ENCODE data around the gene ANK3. TPM values are rescaled to one million over a fixed set of nuclear protein-coding genes. Genes with fewer than 3 reads are reported as not detected.

Gene ANK3
- total and polyA plus RNA-seq, 3 donors from 2014 or later = 23.5 to 39.9 (median 38.6) TPM

DNA sequence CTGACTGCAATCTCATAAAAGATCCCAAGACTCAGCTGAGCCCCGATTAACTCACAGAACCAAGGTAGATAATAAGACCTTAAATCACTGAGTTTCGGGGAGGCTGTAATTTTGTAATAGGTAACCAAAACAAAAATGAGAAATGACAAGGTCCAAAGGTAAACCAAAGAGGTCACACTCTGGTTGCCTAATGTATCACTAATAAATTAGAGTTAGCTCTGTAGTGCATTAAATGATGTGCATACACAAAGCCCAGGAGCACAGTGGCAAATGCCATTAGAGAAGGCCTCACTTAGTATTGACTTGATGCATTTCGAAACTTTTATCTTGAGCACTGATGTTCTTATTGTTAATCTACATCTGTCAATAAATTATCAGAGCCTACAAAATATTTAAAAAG, 245.6 kb downstream of the ANK3 start:
- peaks cover 16% of the 10 kb centered on the region for H3K4me1 ChIP-seq
- intact Hi-C loops (cut with DNase I; ENCODE audit: low total_unique reads) = no loop called here
- no peak overlapping the region for H3K4me3 ChIP-seq
- no peaks in the 10 kb centered on the region for H3K27me3 ChIP-seq
- no peak for TF ChIP-seq POLR2A (IDR thresholded peaks at IDR 0.05)
- TF ChIP-seq, protein P1, sequence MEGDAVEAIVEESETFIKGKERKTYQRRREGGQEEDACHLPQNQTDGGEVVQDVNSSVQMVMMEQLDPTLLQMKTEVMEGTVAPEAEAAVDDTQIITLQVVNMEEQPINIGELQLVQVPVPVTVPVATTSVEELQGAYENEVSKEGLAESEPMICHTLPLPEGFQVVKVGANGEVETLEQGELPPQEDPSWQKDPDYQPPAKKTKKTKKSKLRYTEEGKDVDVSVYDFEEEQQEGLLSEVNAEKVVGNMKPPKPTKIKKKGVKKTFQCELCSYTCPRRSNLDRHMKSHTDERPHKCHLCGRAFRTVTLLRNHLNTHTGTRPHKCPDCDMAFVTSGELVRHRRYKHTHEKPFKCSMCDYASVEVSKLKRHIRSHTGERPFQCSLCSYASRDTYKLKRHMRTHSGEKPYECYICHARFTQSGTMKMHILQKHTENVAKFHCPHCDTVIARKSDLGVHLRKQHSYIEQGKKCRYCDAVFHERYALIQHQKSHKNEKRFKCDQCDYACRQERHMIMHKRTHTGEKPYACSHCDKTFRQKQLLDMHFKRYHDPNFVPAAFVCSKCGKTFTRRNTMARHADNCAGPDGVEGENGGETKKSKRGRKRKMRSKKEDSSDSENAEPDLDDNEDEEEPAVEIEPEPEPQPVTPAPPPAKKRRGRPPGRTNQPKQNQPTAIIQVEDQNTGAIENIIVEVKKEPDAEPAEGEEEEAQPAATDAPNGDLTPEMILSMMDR (IDR thresholded peaks at IDR 0.05) = no peak
- H3K36me3 ChIP-seq (ENCODE audit: low read depth, missing control alignments) = no peaks in the 10 kb centered on the region
- no peaks in the 10 kb centered on the region for H3K9me3 ChIP-seq
- no peak overlapping the region for H3K27ac ChIP-seq
- no peak for DNase-seq
- 88 to 92% methylated on average over 3 of the region's 3 CpGs for WGBS, 2 donors

DNA sequence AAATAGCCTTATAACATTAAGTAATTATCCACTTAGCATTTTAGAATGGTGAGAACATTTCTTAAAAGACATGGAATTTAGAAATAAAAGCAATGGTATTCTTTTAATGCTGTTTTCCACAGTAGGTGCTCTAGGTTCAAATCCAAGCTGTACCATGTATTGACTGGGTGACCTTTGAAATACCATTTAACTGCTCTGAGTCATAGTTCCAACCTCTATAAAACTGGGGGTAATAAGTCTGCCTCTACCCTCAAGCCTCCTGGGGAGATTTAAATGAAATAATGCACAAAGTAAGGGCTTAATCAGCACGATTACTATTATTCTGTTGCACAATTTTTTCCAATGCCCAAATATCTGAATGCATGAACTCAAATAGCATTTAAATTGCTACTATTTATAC, 246.9 kb downstream of the ANK3 start:
- no peak for DNase-seq
- H3K4me1 ChIP-seq = peaks cover 18% of the 10 kb centered on the region
- WGBS, 2 donors = 88 to 97% methylated on average over 1 of the region's 1 CpG
- no peak overlapping the region for H3K27ac ChIP-seq
- no peaks in the 10 kb centered on the region for H3K36me3 ChIP-seq (ENCODE audit: low read depth, missing control alignments)
- H3K9me3 ChIP-seq = no peaks in the 10 kb centered on the region
- TF ChIP-seq, protein P1 (IDR thresholded peaks at IDR 0.05) = no peak
- TF ChIP-seq POLR2A (IDR thresholded peaks at IDR 0.05) = no peak
- no peak overlapping the region for H3K4me3 ChIP-seq
- no peaks in the 10 kb centered on the region for H3K27me3 ChIP-seq
- intact Hi-C loops (cut with DNase I; ENCODE audit: low total_unique reads) = no loop called here

DNA sequence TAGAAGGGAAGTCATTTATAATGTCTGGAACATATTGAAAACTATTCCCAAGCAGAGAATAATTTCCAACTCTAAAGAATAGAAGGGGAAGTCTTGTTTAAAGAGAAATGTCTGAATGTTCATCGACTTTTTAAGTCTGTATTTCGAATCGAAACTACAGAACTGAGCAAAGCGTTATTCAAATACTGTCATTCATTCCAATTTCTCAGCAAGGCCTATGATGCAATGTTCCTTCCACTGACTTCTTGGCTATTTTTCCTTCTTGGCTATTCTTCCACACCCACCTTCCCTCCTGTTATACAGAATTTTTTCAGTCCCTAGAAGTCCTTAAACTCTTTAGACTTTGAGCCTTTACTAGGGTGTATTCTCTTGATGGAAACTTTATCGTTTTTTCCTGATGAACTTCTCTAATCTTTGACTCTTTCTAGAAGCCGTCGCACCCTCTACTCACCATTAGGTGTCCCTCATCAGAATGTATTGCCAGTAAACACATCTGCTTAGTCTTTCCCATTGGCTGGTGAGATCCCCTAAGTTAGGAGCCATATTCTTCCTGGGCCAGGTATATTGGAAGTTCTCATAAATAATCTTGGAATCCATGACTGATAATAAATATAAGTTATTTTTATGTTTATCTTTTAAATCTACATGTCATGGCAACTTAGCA, 247.6 kb downstream of the ANK3 start:
- Histone ChIP-seq H3K4me3 (no peak overlapping the region), H3K9me3 (no peaks in the 10 kb centered on the region), H3K27me3 (no peaks in the 10 kb centered on the region), H3K4me1 (peaks cover 22% of the 10 kb centered on the region), H3K27ac (peak overlapping the region; percentile 26 to 77), H3K36me3 (ENCODE audit: low read depth, missing control alignments) (no peaks in the 10 kb centered on the region)
- WGBS, 2 donors = 86 to 94% methylated on average over 7 of the region's 7 CpGs
- no peak for DNase-seq
- intact Hi-C loops (cut with DNase I; ENCODE audit: low total_unique reads) = no loop called here
- TF ChIP-seq, protein P1 (IDR thresholded peaks at IDR 0.05) = no peak
- no peak for TF ChIP-seq POLR2A (IDR thresholded peaks at IDR 0.05)

DNA sequence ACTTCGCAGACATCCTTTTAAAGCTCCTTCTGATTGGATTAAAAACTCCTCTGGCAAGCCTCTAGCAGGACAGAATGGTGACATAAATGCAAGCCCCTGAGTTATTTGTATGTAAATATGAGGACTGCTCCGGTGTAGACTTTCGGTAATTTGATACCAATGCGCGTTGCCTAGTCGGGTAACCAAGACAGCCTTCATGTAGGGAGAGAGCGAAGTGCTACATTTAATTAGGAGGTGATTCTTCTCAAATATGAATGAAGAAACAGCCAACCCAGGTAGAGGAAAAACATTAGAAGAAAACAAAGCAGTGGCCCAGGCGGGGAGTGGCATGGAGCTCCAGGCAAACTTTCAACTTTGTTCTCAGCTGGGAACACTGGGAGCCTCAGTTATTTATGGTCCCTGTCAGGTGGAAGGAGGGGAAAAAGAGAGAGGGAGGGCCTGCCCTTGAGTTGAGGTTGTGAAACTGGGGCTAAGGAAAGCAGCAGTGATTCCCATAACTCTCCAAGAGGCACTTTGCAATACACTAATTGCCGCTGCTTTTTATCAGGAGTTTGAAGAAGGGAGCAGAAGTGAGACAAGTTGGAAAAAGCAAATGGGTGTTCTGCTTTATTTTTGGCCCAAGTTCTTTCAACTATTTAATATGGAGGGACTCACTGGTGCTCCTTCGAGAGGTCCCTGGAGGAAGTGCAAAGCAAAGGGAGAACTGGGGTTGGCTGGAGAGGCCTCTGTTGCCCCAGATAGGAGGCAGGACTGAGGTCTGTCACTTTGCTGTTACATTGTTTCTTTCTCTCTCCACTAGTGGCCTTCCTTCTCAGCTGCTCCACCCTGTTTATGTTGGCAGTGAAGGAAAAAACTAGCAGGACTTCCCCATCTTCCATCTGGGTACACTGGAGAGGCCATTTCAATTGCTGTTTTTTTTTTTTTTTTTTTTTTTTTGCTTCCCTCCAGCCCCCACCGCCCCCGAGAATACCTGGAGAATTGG, 248.7 kb downstream of the ANK3 start:
- intact Hi-C loops (cut with DNase I; ENCODE audit: low total_unique reads) = no loop called here
- Histone ChIP-seq H3K4me1 (peaks cover 22% of the 10 kb centered on the region), H3K27ac (peak overlapping the region; percentile 26 to 77), H3K36me3 (ENCODE audit: low read depth, missing control alignments) (no peaks in the 10 kb centered on the region), H3K9me3 (no peaks in the 10 kb centered on the region), H3K27me3 (no peaks in the 10 kb centered on the region), H3K4me3 (peak overlapping the region; percentile 1 to 45)
- TF ChIP-seq, protein P1 (IDR thresholded peaks at IDR 0.05) = no peak
- no peak for TF ChIP-seq POLR2A (IDR thresholded peaks at IDR 0.05)
- WGBS, 2 donors = 17 to 21% methylated on average over 12 of the region's 12 CpGs
- DNase-seq = peak; percentile 83

All from testis (tissue), 3 donors.